GM18499 (cell line): ENCODE results near the gene RBM33.
"Not testable (repeated sequence)": the region's sequence is repeated elsewhere in the genome, so short reads cannot be mapped to it uniquely, and the experiment has no call there.

Source experiments
- ATAC-seq: cut with Tn5 transposase; IDR thresholded peaks from one replicate; pipeline ENCODE4 v1.9.1; 2021; ENCODE audit warnings: moderate number of reproducible peaks; ENCODE audit not compliant: insufficient read depth, unreplicated experiment

RBM33 gene

GRCh38 chr7:155685791-155686160 lies 41.3 kb downstream of the RBM33 start:
- no peak for ATAC-seq

DNA sequence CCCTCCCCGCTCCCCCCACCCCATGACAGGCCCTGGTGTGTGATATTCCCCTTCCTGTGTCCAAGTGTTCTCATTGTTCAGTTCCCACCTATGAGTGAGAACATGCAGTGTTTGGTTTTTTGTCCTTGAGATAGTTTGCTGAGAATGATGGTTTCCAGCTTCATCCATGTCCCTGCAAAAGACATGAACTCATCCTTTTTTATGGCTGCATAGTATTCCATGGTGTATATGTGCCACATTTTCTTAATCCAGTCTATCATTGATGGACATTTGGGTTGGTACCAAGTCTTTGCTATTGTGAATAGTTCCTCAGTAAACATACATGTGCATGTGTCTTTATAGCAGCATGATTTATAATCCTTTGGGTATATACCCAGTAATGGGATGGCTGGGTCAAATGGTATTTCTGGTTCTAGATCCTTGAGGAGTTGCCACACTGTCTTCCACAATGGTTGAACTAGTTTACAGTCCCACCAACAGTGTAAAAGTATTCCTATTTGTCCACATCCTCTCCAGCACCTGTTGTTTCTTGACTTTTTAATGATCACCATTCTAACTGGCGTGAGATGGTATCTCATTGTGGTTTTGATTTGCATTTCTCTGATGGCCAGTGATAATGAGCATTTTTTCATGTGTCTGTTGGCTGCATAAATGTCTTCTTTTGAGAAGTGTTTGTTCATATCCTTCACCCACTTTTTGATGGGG lies 42.3 kb downstream of the RBM33 start:
- not testable (repeated sequence) for ATAC-seq

GRCh38 chr7:155688237-155688636 lies 43.8 kb downstream of the RBM33 start:
- not testable (repeated sequence) for ATAC-seq

DNA sequence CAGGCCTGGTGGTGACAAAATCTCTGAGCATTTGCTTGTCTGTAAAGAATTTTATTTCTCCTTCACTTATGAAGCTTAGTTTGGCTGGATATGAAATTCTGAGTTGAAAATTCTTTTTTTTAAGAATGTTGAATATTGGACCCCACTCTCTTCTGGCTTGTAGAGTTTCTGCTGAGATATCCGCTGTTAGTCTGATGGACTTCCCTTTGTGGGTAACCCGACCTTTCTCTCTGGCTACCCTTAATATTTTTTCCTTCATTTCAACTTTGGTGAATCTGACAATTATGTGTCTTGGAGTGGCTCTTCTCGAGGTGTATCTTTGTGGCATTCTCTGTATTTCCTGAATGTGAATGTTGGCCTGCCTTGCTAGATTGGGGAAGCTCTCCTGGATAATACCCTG lies 46.2 kb downstream of the RBM33 start:
- not testable (repeated sequence) for ATAC-seq

- ATAC-seq: no peak
Measured at GRCh38 chr7:155692317-155692716, 47.9 kb downstream of the RBM33 start.

DNA sequence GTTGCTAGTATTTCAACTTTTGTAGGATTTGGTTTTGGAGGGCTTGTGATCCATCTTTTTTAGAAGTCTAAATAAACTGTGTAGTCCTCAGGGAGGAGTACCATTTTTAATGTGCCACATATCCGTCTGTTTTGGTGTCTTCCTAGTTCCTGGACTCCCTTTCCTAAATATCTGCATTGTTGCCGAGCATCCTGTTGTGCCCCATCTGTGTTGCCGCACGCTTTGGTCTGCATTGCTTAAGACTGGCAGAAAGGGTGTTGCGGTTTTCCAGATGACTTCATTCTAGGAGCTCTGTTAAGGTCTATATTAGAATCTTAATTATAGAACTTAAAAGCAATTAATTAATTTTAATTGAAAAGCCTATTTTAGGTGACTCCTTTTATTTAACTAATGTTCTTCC lies 49.4 kb downstream of the RBM33 start:
- ATAC-seq: no peak

- ATAC-seq: no peak
Measured at GRCh38 chr7:155694851-155695250, 50.4 kb downstream of the RBM33 start.

DNA sequence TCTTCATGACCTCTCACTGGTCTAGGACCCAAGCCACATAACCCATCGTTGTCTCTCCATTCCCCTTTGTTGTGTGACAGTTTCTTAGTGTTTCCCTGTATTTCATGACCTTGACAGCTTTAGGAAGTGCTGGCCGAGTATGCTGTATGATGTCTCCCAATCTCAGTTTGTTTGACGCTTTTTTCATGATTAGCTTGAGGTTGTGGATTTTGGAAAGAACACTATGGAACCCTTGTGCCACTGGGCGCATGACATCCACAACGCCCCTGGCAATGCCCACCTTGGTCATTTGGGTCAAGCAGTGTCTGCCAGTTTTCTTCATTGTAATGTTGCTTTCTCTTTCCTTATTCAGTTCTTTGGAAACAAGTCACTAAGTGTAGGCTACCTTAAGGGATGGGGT lies 52.3 kb downstream of the RBM33 start:
- no peak for ATAC-seq

DNA sequence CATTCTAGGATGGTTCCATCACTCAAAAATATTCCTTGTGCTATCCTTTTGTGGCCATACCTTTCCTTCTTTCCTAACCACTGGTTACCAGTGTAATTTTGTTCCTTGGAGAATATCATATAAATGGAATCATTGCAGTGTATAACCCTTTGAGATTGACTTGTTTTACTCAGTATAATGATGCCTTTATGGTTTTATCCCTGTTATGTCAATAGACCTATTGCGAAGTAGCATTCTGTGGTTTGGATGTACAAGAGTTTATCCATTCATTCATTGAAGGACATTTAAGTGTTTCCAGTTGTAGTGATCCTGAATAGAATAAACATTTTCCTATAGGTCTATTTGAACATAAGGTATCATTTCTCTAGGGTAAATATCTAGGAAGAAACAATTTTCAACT lies 54.2 kb downstream of the RBM33 start:
- ATAC-seq: no peak

DNA sequence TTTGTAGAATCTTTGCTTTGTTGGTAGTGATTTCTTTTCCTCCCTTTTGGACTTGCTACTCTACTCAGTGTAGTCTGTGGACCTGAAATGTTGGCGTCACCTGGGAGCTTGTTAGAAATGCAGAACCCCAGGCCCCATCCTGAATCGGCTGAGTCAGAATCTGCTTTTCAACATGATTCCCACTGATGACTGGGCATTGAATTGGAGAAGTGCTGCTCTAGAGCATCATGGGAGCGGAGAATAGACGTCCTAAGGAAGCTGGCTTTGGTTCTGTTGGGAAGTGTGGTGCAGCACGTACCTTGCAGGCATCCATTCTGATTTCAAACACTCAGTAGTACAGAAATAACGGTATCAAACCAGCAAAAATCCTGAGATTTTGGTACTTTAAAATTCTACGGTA lies 54.7 kb downstream of the RBM33 start:
- ATAC-seq: no peak

- ATAC-seq: no peak
Measured at GRCh38 chr7:155700847-155701246, 56.4 kb downstream of the RBM33 start.

- ATAC-seq: no peak
Measured at GRCh38 chr7:155701972-155702544, 57.6 kb downstream of the RBM33 start.

DNA sequence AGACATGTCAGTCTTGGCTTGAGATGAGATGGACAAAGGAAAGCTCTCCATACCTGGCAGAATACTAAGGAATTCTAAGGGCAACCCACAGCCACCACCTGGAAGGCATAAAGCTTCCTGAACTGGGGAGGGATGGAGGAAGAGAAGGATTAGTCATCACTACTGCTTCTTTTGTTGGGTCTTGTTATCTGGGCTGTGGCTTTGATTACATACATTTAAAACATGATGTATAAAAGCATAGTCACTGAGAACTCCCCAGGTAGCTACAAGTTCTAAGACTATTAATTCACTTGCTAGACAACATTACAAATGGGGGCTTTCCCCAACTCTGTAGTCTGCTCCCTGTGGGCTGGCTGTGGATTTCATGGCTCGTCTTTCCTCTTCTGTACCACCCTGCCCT lies 58.2 kb downstream of the RBM33 start:
- no peak for ATAC-seq

- no peak for ATAC-seq
Measured at GRCh38 chr7:155705623-155706360, 61.3 kb downstream of the RBM33 start.

GRCh38 chr7:155706376-155706775 lies 61.9 kb downstream of the RBM33 start:
- ATAC-seq: no peak

GRCh38 chr7:155709453-155709852 lies 65.0 kb downstream of the RBM33 start:
- no peak for ATAC-seq

DNA sequence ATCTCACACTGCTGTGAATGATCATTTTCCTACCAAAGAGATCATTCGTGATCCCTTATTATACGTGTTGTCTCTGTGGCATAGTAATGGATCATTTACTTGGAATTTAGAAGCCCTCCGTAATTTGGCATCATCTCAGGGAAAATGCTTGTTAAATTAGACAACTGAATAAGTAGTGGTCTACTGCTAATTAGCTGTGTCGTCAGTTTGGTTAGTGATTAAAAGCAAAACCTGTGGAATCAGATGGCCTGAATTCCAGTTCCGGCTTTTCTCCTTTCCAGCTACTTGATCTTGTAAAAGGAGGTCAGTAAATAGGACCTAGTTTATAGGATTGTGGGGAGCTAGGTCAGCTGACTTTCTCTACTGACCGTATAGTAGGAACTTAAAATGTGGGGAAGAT lies 65.6 kb downstream of the RBM33 start:
- no peak for ATAC-seq

DNA sequence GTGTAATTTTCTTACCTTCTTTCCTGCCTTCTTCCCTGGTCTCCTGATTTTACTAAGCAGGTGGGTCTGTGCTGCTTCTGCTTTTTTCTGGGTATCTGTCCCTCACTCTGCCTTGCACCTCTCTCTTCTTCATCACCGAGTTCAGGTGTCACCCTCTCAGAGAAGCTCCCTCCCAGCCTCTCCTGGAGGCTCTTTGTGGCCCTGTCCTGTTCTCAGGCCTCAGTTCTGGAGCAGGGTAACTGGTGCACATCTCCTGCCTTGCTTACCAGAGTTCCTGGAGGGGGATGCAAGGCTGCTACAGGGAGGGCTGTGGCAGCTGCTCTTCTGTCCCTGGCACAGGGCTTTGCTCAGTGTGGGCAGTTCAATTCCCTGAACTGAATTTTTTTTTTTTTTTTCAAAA lies 66.1 kb downstream of the RBM33 start:
- no peak for ATAC-seq

DNA sequence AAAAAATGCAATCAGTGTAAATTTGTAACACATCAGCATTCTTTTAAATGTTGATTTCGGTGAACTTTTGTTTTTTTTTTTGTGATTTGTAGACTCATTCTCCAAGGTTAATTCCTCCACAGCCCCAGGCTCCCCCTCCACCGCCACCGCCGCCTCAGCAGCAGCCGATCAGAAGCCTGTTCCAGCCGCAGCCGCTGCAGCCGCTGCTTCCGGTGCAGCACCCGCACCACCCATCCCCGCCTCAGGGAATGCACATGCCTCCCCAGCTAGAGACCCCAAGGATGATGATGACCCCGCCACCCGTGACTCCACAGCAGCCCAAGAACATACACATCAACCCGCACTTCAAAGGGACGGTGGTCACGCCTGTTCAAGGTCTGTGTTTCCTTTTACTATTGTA lies 66.6 kb downstream of the RBM33 start:
- no peak for ATAC-seq

DNA sequence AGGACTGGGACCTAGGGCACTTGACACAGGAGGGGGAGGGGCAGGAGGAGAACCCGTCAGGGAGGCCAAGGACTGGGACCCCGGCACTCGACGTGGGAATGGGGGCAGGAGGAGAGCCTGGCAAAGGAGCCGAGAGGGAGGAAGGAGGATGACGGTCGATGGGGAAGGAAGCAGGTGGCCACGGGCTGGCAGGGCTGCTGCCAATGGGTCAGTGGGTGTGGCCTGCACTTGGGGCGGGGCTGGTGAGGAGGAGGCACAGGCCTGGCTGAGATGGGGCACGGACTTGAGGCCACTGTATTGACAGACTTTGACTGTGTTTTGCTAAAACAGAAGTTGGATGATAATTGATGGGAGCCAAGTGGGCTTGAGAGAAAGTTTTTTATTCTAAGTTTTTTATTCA lies 68.9 kb downstream of the RBM33 start:
- no peak for ATAC-seq

DNA sequence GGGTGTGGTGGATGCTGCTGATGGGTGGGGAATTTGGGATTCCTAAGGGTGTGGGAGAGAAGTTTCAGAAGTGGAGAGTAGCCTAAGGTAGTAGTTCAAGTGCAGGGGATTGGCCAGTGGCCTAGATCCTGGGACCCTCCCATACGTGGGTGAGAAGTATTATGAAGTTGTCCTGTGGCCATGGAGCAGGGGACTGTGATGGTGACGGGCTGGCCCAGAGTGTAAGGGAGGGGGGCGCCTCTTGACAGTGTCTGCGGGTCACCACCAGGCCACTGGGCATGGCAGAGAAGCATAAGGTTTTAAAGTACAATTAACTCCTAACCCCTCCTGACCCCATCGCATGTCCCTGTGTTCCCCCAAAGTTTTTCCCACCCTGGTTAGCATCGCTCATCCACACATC lies 70.2 kb downstream of the RBM33 start:
- no peak for ATAC-seq
